ENCODE results near the gene MAPK8.

DNA sequence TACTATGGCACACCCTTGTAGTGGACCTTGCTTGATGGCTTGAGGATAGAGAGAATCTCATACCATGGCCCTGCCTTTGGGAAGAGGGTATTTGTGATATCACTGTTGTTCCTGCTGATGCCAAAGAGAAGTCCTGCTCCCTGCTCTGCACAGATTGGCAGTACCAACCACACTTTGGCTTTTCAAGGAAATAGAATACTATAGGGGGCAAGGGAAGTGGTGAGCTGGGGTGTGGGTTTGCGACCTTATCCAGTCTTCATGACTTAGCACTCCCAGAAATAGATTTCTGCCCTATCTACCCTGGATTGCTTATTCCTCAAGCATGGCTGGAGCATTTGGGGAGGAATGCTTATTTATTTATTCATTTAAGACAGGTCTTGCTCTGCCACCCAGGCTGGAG, 6.8 kb upstream of the MAPK8 start:
- TF ChIP-seq, protein P1, sequence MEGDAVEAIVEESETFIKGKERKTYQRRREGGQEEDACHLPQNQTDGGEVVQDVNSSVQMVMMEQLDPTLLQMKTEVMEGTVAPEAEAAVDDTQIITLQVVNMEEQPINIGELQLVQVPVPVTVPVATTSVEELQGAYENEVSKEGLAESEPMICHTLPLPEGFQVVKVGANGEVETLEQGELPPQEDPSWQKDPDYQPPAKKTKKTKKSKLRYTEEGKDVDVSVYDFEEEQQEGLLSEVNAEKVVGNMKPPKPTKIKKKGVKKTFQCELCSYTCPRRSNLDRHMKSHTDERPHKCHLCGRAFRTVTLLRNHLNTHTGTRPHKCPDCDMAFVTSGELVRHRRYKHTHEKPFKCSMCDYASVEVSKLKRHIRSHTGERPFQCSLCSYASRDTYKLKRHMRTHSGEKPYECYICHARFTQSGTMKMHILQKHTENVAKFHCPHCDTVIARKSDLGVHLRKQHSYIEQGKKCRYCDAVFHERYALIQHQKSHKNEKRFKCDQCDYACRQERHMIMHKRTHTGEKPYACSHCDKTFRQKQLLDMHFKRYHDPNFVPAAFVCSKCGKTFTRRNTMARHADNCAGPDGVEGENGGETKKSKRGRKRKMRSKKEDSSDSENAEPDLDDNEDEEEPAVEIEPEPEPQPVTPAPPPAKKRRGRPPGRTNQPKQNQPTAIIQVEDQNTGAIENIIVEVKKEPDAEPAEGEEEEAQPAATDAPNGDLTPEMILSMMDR (IDR thresholded peaks at IDR 0.05): no peak
- no peak for TF ChIP-seq GATA2 (CRISPR knock-in tag; IDR thresholded peaks at IDR 0.05)
- TF ChIP-seq JUND (IDR thresholded peaks at IDR 0.05): no peak
